GM18517 (cell line): ENCODE measurements around the gene HGD.
A peak's percentile ranks its signal among the peaks of the same experiment; 100 is the strongest.
"Not testable (repeated sequence)": the region's sequence is repeated elsewhere in the genome, so short reads cannot be mapped to it uniquely, and the experiment has no call there.

Experiments
- ATAC-seq: cut with Tn5 transposase; IDR thresholded peaks from one replicate; pipeline ENCODE4 v1.9.1; 2021; ENCODE audit warnings: mild to moderate bottlenecking, moderate library complexity; ENCODE audit not compliant: unreplicated experiment

Gene HGD

DNA sequence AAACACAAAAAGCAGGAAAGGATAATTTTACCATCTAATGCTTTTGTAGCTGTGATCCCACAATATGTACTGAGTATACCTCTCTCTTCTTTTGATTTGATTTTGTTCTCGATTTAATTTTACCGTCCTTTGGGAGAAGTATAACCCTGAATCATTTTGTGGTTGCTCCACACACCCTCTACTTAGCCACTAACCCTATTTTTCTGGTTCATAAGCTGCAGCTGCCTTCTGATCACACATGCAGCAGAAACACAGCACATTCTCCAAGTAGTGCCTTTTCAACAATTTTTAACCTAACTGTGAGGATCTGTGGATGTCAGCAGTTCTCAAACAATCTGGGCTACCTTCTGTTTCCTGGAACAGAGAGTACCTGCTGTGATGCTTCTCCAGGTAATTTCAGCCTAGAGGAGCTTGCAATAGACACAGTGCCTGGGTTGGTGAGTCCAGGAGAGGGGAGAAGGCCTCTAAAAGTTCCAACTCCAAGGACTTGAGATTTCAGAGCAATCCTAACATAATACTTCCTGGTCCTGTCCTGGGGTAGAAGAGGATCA is 40.3 kb downstream of the HGD start:
- no peak for ATAC-seq

DNA sequence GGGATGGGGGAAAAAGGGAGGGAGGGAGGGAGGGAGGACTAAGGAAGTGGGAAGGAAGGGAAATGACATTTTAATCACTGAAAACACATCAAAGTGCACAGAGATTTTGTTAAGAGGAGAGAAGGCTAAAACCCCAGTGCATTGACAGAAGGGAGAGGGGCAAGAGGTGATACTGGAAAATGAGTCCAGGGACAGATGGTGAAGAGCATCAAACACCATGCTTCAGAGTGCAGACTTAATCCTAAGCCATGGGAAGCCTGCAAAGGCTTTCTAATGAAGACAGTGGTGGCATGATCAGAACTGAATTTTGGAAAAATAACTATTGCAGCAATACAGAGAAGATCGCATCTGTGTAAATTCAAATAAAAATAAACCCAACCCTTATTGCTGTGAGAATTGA is 41.8 kb downstream of the HGD start:
- ATAC-seq: no peak

- ATAC-seq: not testable (repeated sequence)
These were observed 43.2 kb downstream of the HGD start for GRCh38 chr3:120638820-120639219.

GRCh38 chr3:120637851-120638559 is 44.0 kb downstream of the HGD start:
- ATAC-seq: no peak

DNA sequence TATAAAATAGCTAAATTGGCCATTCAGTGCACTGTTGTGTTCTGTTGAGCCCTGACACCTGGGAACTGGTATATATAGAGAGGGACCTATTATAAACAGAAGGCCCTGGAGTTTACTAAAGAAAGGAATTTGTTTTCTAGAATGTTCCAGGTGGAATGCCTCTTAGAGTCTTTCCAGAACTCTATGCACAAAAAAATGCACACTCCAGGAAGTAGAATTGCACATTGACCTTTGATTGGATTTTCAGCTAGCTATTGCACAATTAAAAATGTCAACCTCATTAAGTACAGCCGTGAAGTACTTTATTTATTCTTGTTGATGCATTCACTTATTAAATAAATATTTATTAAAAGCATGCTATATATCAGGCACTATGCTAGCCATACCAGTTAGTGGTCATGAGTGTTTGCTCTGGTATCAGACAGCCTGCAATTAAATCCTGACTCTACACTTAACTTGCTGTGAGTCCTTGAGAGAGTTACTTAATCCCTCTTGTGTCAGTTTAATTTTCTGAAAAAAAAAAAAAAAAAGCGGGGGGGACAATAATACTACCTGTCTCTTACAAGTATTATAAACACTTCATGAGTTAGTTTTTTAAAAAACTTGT is 45.1 kb downstream of the HGD start:
- no peak for ATAC-seq

DNA sequence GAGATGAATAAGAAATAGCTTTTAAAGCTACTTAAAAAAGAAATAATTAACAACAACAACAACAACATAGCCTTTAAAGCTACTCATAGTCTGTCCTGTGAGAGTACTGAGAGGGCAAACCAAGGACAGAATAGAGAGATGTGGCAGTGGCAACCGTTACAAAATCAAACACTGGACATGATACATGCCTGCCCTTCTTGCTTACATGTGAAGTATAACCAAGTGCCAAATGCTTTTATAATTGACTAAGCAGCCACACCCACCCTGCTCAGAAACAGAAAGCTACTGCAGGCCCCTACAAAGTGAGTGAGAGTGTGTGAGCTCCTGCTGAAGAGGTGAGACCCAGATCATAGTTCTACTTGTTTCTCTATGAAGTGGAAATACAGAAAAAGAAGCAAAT is 47.5 kb downstream of the HGD start:
- ATAC-seq: no peak

DNA sequence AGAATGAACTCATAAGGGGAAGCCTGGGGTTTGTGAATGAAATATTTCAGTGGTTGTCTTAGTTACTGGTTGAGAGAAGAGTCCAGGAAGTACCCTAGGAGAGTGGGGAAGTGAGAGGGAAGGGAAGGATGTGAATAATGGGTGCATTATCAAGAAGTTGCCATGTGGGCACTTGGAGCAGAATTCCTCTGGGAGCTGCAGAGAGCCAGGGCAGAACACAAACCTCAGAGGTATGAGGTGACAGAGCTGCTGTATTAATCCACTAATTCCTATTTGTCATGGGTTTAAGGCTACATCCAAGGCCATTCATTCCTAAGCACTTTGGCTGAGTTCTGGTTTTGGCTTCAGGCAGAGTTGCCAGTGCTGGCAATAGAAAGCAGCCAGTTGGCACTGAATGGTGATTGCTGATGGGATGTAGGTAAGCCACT is 56.9 kb downstream of the HGD start:
- no peak for ATAC-seq

GRCh38 chr3:120623727-120624093 is 58.3 kb downstream of the HGD start:
- ATAC-seq: no peak

GRCh38 chr3:120622870-120623726 is 58.9 kb downstream of the HGD start:
- no peak for ATAC-seq

DNA sequence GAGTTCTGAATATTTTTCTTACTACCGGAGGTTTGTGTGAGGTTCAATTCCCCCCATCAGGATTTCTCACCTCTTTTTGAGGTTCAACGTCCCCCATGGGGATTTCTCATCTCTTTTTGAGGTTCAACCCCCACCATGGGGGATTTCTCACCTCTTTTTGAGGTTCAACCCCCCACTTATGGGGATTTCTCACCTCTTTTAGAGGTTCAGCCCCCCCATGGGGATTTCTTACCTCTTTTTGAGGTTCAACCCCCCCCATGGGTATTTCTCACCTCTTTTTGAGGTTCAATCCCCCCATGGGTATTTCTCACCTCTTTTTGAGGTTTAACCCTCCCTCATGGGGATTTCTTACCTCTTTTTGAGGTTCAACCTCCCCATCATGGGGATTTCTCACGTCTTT is 59.6 kb downstream of the HGD start:
- ATAC-seq: no peak

- ATAC-seq: not testable (repeated sequence)
These were observed 65.3 kb downstream of the HGD start for GRCh38 chr3:120616745-120617144.

GRCh38 chr3:120615847-120616609 is 66.0 kb downstream of the HGD start:
- no peak for ATAC-seq

DNA sequence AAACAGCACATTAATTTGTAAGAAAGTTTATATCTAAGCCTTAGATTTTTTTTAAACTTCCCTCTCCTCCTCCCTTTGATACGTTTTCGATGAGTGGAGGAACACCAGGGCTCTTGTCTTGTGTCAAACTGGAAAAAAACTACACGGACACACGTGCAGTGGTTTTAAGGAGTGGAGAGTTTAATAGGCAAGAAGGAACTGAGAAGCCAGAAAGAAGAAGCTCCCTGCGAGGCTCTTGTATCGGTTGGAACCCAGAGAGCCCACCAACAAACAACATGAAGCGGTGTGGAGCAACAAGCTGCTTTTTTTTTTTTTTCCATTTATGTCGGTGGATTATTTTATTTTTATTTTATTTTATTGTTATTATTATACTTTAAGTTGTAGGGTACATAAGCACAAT is 67.3 kb downstream of the HGD start:
- ATAC-seq: no peak

GRCh38 chr3:120608506-120608905 is 73.5 kb downstream of the HGD start:
- ATAC-seq: no peak

DNA sequence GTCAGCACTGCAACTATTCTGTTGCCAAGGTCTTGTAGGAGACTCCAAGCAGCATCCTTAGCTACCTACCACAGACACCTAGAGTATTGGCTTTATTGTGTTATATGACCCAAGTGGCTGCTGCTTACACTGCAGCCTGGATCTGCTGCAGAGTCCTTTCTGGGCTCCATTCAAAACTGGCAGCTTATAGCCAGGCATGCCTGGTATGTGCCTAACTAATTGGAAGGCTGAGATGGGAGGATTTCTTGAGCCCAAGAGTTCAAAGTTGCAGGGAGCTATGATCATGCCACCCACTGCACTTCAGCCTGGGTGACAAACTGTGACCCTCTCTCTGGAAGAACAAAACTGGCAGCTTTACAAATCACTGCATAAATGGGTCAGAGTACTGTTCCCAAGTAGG is 77.3 kb downstream of the HGD start:
- ATAC-seq: no peak

- ATAC-seq: no peak
These were observed 77.7 kb downstream of the HGD start for GRCh38 chr3:120604382-120604781.

- ATAC-seq: no peak
These were observed 79.4 kb downstream of the HGD start for GRCh38 chr3:120602682-120603081.

GRCh38 chr3:120601554-120601953 is 80.5 kb downstream of the HGD start:
- ATAC-seq: no peak

DNA sequence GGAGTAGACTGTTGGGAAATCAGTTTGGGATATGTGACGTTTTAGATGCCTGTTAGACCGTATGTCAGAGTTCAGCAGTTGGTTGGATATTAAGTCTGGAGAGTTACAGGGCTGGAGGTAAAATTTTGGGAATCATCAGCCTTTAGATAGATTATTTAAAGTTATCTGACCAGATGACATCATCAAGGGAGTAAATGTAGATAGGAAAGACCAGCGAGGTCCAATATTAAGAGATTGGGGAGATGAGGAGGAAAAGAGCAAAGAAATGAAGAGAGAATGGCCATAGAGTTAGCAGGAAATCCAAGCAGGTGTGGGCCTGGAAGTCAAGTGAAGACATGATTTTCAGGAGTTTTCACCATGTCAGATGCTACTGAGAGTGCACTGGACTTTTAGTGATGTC is 82.8 kb downstream of the HGD start:
- no peak for ATAC-seq

DNA sequence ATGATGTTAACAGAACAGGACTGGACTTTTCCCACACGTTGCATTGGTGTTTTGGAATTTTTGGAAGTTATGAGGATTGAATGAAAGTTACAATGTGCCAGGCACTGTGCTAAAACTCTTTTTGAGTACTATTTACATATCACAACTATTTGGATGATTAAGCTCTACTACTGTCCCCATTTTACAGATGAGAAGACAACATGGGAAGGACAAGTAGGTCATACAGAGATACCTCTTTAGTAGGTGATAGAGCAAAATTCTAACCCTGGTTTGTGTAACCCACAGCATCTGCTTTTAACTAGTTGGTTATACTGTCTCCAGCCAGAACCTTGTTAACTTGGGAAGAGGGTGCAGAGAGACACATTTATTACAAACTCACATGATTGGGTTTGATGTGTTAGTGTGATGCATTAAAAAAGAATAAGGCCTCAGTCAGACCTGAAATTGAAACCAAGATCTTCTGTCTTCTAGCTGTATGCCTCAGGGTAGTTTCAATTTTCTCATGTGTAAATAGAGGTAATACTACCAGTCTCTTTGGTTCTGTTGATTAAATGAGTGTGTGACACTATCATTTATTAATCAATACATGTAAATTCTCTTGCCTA is 84.5 kb downstream of the HGD start:
- peak; percentile 47 for ATAC-seq

GRCh38 chr3:120596853-120597223 is 85.2 kb downstream of the HGD start:
- ATAC-seq: no peak
